GM23248 (cell line): ENCODE results near the gene TAL1. TPM values are rescaled to one million over a fixed set of nuclear protein-coding genes. Genes with fewer than 3 reads are reported as not detected.

Experiments used
- DNase-seq: peaks from one replicate; pipeline ENCODE4 v3.0.0-alpha.2; 2015
- H2AFZ ChIP-seq: fragments of 200-600 bp; sonication (generic); 2 replicates; pipeline ENCODE4 v1.6.1; 2016; ENCODE audit warnings: antibody characterized with exemption
- H3F3A ChIP-seq: fragments of 200-600 bp; sonication (generic); 2 replicates; pipeline ENCODE4 v1.6.1; 2016; ENCODE audit warnings: mild to moderate bottlenecking, antibody characterized with exemption, mixed run types; ENCODE audit not compliant: insufficient read depth
- H3K27ac ChIP-seq: fragments of 200-600 bp; sonication (generic); 2 replicates; pipeline ENCODE4 v1.5.1; 2016; ENCODE audit warnings: mild to moderate bottlenecking
- H3K27me3 ChIP-seq: fragments of 200-600 bp; sonication (generic); replicated peaks from 2 replicates; pipeline ENCODE4 v1.6.1; 2016; ENCODE audit warnings: mild to moderate bottlenecking; ENCODE audit not compliant: insufficient read depth
- H3K36me3 ChIP-seq: fragments of 200-600 bp; sonication (generic); 2 replicates; pipeline ENCODE4 v1.6.1; 2016; ENCODE audit warnings: low read depth, mild to moderate bottlenecking
- H3K4me1 ChIP-seq: fragments of 200-600 bp; sonication (generic); 2 replicates; pipeline ENCODE4 v1.6.1; 2016; ENCODE audit warnings: mild to moderate bottlenecking; ENCODE audit not compliant: insufficient read depth
- H3K4me2 ChIP-seq: fragments of 200-600 bp; sonication (generic); one replicate; pipeline ENCODE4 v1.6.1; 2016; ENCODE audit warnings: mild to moderate bottlenecking; ENCODE audit not compliant: unreplicated experiment
- H3K4me3 ChIP-seq: fragments of 200-600 bp; sonication (generic); 2 replicates; pipeline ENCODE4 v1.5.1; 2016; ENCODE audit warnings: mild to moderate bottlenecking
- H3K79me2 ChIP-seq: fragments of 200-600 bp; sonication (generic); 2 replicates; pipeline ENCODE4 v1.6.1; 2016; ENCODE audit warnings: mild to moderate bottlenecking; ENCODE audit not compliant: insufficient read depth
- H3K9ac ChIP-seq: fragments of 200-600 bp; sonication (generic); 2 replicates; pipeline ENCODE4 v1.6.1; 2016; ENCODE audit warnings: mild to moderate bottlenecking
- H3K9me2 ChIP-seq: fragments of 200-600 bp; sonication (generic); 2 replicates; pipeline ENCODE4 v1.6.1; 2016; ENCODE audit warnings: mixed run types, mild to moderate bottlenecking, moderate library complexity; ENCODE audit not compliant: insufficient read depth
- H3K9me3 ChIP-seq: fragments of 200-600 bp; sonication (generic); one replicate; pipeline ENCODE4 v1.6.1; 2017; ENCODE audit warnings: low read depth
- H4K20me1 ChIP-seq: fragments of 200-600 bp; sonication (generic); 2 replicates; pipeline ENCODE4 v1.6.0; 2016; ENCODE audit not compliant: insufficient read depth
- EZH2 ChIP-seq: fragments of 200-600 bp; sonication (generic); IDR thresholded peaks from 2 replicates; pipeline ENCODE4 v1.6.1; 2018; ENCODE audit warnings: antibody characterized with exemption, mild to moderate bottlenecking; ENCODE audit not compliant: insufficient read depth, poor library complexity, severe bottlenecking
- EZH2phosphoT487 ChIP-seq: fragments of 200-600 bp; sonication (generic); IDR thresholded peaks from 2 replicates; pipeline ENCODE4 v1.6.1; 2018; ENCODE audit warnings: antibody characterized with exemption, moderate library complexity, mild to moderate bottlenecking, low read depth; ENCODE audit not compliant: insufficient read depth
- WGBS, 2 experiments: methylation state at CpG; one replicate each; pipeline ENCODE4 v1.1.6; 2015 to 2017; ENCODE audit warnings: low lambda C conversion rate in 2 of 2, low coverage in 1 of 2; ENCODE audit errors: missing lambda C conversion rate in 2 of 2; 5-methylcytosine and 5-hydroxymethylcytosine counted together
- in situ Hi-C: fragments of 300-500 bp; cut with MboI; formaldehyde crosslinking; loops from 2 replicates; pipeline ENCODE4 v1.15.0; 2020
- polyA plus RNA-seq: library from polyadenylated mRNA; unstranded; fragments of >200 nt; fragmentation: Nextera tagmentation; extraction: Ambion mirVana; gene quantifications from 2 replicates; pipeline ENCODE4 v1.2.1, GENCODE V29; 2016
- total RNA-seq: library from RNA; depleted of rRNA; stranded (reverse); fragments of >200 nt; shearing (Covaris generic); gene quantifications from 2 replicates; pipeline ENCODE4 v1.2.3, GENCODE V29; 2014; rRNA removed

Gene TAL1
- total and polyA plus RNA-seq, 2 experiments from 2014 or later: not detected

GRCh38 chr1:47174656-47175020 is 57.4 kb downstream of the TAL1 start:
- Histone ChIP-seq H3K4me3 (no peak overlapping the region), H2AFZ (no peak overlapping the region), H3K4me1 (no peaks in the 10 kb centered on the region), H3K4me2 (no peak overlapping the region), H3K27ac (no peak overlapping the region), H3F3A (0 out of 2 replicates have a peak, but pooled peaks cover 3% of the 10 kb centered on the region), H3K9me2 (no peaks in the 10 kb centered on the region), H3K9me3 (no peaks in the 10 kb centered on the region), H4K20me1 (no peaks in the 10 kb centered on the region), H3K9ac (no peak overlapping the region), H3K36me3 (no peaks in the 10 kb centered on the region), H3K79me2 (no peaks in the 10 kb centered on the region), H3K27me3 (0 out of 2 replicates have a peak, but pooled peaks cover 5% of the 10 kb centered on the region)
- no peak for DNase-seq
- in situ Hi-C loops: no loop called here
- no peak for TF ChIP-seq EZH2
- TF ChIP-seq EZH2phosphoT487: no peak

GRCh38 chr1:47172782-47173181 is 59.2 kb downstream of the TAL1 start:
- no peak overlapping the region for H2AFZ ChIP-seq
- H3K79me2 ChIP-seq: no peaks in the 10 kb centered on the region
- H3K36me3 ChIP-seq: no peaks in the 10 kb centered on the region
- no peaks in the 10 kb centered on the region for H4K20me1 ChIP-seq
- 56 to 67% methylated on average over 5 of the region's 5 CpGs for WGBS, 2 experiments
- H3K4me2 ChIP-seq: no peak overlapping the region
- no peaks in the 10 kb centered on the region for H3K9me2 ChIP-seq
- H3K27ac ChIP-seq: no peak overlapping the region
- DNase-seq: no peak
- H3K4me1 ChIP-seq: no peaks in the 10 kb centered on the region
- in situ Hi-C loops: no loop called here
- H3K4me3 ChIP-seq: no peak overlapping the region
- H3F3A ChIP-seq: no peaks in the 10 kb centered on the region
- no peak for TF ChIP-seq EZH2phosphoT487
- TF ChIP-seq EZH2: no peak
- 0 out of 2 replicates have a peak, but pooled peaks cover 5% of the 10 kb centered on the region for H3K27me3 ChIP-seq
- H3K9me3 ChIP-seq: no peaks in the 10 kb centered on the region
- no peak overlapping the region for H3K9ac ChIP-seq

Other genes starting within 250 kb of the TAL1 start
- gene CYP4X1, start 208.6 kb downstream of the TAL1 start, total RNA-seq: not detected in 2 replicates
- not detected in 2 replicates for gene CYP4X1, start 208.6 kb downstream of the TAL1 start, polyA plus RNA-seq
- gene CYP4Z1, start 165.0 kb downstream of the TAL1 start, total RNA-seq: not detected in 2 replicates
- not detected in 2 replicates for gene CYP4Z1, start 165.0 kb downstream of the TAL1 start, polyA plus RNA-seq
- not detected in 2 replicates for gene CYP4A22, start 94.8 kb downstream of the TAL1 start, total RNA-seq
- gene CYP4A22, start 94.8 kb downstream of the TAL1 start, polyA plus RNA-seq: not detected in 2 replicates
- not detected in 2 replicates for gene PDZK1IP1, start 42.2 kb downstream of the TAL1 start, total RNA-seq
- gene PDZK1IP1, start 42.2 kb downstream of the TAL1 start, polyA plus RNA-seq: not detected in 2 replicates
- 10.0 and 17.1 TPM in 2 replicates for gene STIL, start 81.9 kb upstream of the TAL1 start, total RNA-seq
- gene STIL, start 81.9 kb upstream of the TAL1 start, polyA plus RNA-seq: 5.6 and 7.2 TPM in 2 replicates
- gene CMPK1, start 101.6 kb upstream of the TAL1 start, total RNA-seq: 137 and 146 TPM in 2 replicates
- gene CMPK1, start 101.6 kb upstream of the TAL1 start, polyA plus RNA-seq: 141 and 144 TPM in 2 replicates
- 0.13 TPM in 1 of 2 replicates, not detected in the other for gene FOXE3, start 184.1 kb upstream of the TAL1 start, total RNA-seq
- gene FOXE3, start 184.1 kb upstream of the TAL1 start, polyA plus RNA-seq: 0.13 TPM in 1 of 2 replicates, not detected in the other
- 0.43 TPM in 1 of 2 replicates, not detected in the other for gene FOXD2, start 205.8 kb upstream of the TAL1 start, total RNA-seq
- 0.15 and 0.20 TPM in 2 replicates for gene FOXD2, start 205.8 kb upstream of the TAL1 start, polyA plus RNA-seq